Panc1 (cell line): Measurements from ENCODE around the gene NT5C. TPM values are rescaled to one million over a fixed set of nuclear protein-coding genes. Genes with fewer than 3 reads are reported as not detected.

ENCODE experiments used
- ATAC-seq: fragments of 200-7000 bp; cut with Tn5 transposase; 2 replicates; pipeline ENCODE4 v1.9.1; 2020; ENCODE audit warnings: mild to moderate bottlenecking, moderate library complexity
- BruUV-seq: library from RNA; stranded (reverse); fragments of 400-500 nt; replicated peaks from 2 replicates; lab custom pipeline; 2021; lab: Mats Ljungman, UMichigan
- CTCF ChIA-PET: fragments of 300-600 bp; sonication (Branson Sonifier 250); formaldehyde crosslinking; loops from one replicate; lab custom pipeline; 2022; ENCODE audit warnings: antibody characterized with exemption; lab: Charles Lee
- POLR2A ChIA-PET: fragments of 300-600 bp; sonication (Branson Sonifier 250); formaldehyde crosslinking; loops from one replicate; lab custom pipeline; 2022; ENCODE audit warnings: antibody characterized with exemption; lab: Charles Lee
- DNase-seq: peaks from one replicate; pipeline ENCODE4 v3.0.0-alpha.2; 2010; ENCODE audit warnings: low read depth, low spot score
- H3K27ac ChIP-seq: 2 replicates; pipeline ENCODE4 v1.5.1; 2011; ENCODE audit warnings: mild to moderate bottlenecking, low read length, inconsistent platforms
- H3K27me3 ChIP-seq: fragments of 200-500 bp; sonication (Bioruptor generic); 2 replicates; pipeline ENCODE4 v1.6.0; 2014; ENCODE audit warnings: low read length, inconsistent platforms; ENCODE audit not compliant: control insufficient read depth, insufficient read depth
- H3K36me3 ChIP-seq: fragments of 200-500 bp; sonication (Bioruptor generic); 2 replicates; pipeline ENCODE4 v1.5.1; 2014; ENCODE audit warnings: inconsistent platforms, mild to moderate bottlenecking, low read length, moderate library complexity; ENCODE audit not compliant: control insufficient read depth, insufficient read depth
- H3K4me1 ChIP-seq: 2 replicates; pipeline ENCODE4 v1.5.1; 2011; ENCODE audit warnings: inconsistent platforms, mild to moderate bottlenecking, low read length, moderate library complexity; ENCODE audit not compliant: control insufficient read depth, insufficient read depth
- H3K4me3 ChIP-seq, 2 experiments: 2 replicates each; pipeline ENCODE4 v1.5.1; 2011 to 2012; ENCODE audit warnings: low read depth in 2 of 2, low read length in 2 of 2, mild to moderate bottlenecking in 2 of 2, inconsistent platforms in 1 of 2, moderate library complexity in 1 of 2
- H3K9me3 ChIP-seq: fragments of 200-500 bp; sonication (Bioruptor generic); 2 replicates; pipeline ENCODE4 v1.5.1; 2014; ENCODE audit warnings: low read depth, mild to moderate bottlenecking, inconsistent platforms, low read length, moderate library complexity; ENCODE audit not compliant: control insufficient read depth, insufficient read depth
- POLR2AphosphoS5 ChIP-seq: IDR thresholded peaks from 2 replicates; pipeline ENCODE4 v1.6.1; 2012; ENCODE audit warnings: mild to moderate bottlenecking, low read depth, low read length, moderate library complexity
- REST ChIP-seq, 2 experiments: IDR thresholded peaks; 2 replicates each; pipeline ENCODE4 v1.6.1; 2011 to 2012; ENCODE audit warnings: low read depth in 2 of 2, control low read depth in 1 of 2, low read length in 1 of 2, mild to moderate bottlenecking in 1 of 2, moderate library complexity in 1 of 2; ENCODE audit not compliant: insufficient read depth in 1 of 2
- SIN3A ChIP-seq: IDR thresholded peaks from 2 replicates; pipeline ENCODE4 v1.6.1; 2012; ENCODE audit warnings: low read depth, mild to moderate bottlenecking, low read length, moderate library complexity, borderline replicate concordance; ENCODE audit not compliant: insufficient read depth
- TCF7L2 ChIP-seq: IDR thresholded peaks from 2 replicates; pipeline ENCODE4 v1.6.1; 2011; ENCODE audit warnings: mild to moderate bottlenecking, low read depth, low read length, inconsistent platforms
- in situ Hi-C: cut with HindIII; loops from 2 replicates; pipeline ENCODE4 v1.10.0; 2016; ENCODE audit warnings: low sequenced_read_pairs, low pct_unique_long_range_greater_than_20kb
- intact Hi-C: fragments of 100-400 bp; cut with micrococcal nuclease; formaldehyde crosslinking; loops from one replicate; pipeline ENCODE4 v1.10.0; 2022; ENCODE audit not compliant: unreplicated experiment
- total RNA-seq: library from RNA; stranded (reverse); gene quantifications from one replicate; pipeline ENCODE4 v1.2.1, GENCODE V29; 2021; ENCODE audit not compliant: unreplicated experiment
- TF ChIP-seq, protein P1 (sequence below): fragments of 450-650 bp; IDR thresholded peaks from 2 replicates; pipeline ENCODE4 v1.5.1; 2017; ENCODE audit warnings: mild to moderate bottlenecking

The NT5C gene
- total RNA-seq, 1 experiment from 2014 or later, result 63.4 TPM

- BruUV-seq, result TSS peak; percentile 84
- Histone ChIP-seq H3K4me3 (peak overlapping the region; percentile 72 to 83), H3K27me3 (no peaks in the 10 kb centered on the region), H3K9me3 (no peaks in the 10 kb centered on the region), H3K27ac (peak overlapping the region; percentile 93), H3K4me1 (peaks cover 25% of the 10 kb centered on the region), H3K36me3 (peaks cover 3% of the 10 kb centered on the region; the same call in 1 of the 2 replicates)
- DNase-seq (no peak), ATAC-seq (peak; percentile 65)
- intact Hi-C loops (no loop called here), in situ Hi-C loops (no loop called here)
- CTCF ChIA-PET, result interaction anchor here (0.6 to 2.8 kb wide), 4 partner anchors 17 to 61 kb away, joined by 4 to 12 read pairs (median 4); no protein-coding TSS in a partner anchor
- POLR2A ChIA-PET, result interaction anchor here (0.6 to 0.7 kb wide), 3 partner anchors 14 to 292 kb away, joined by 3 to 5 read pairs (median 5); no protein-coding TSS in a partner anchor
- TF ChIP-seq TCF7L2 (no peak), POLR2AphosphoS5 (peak; percentile 2; the same call in 1 of the 2 replicates), SIN3A (peak; percentile 36; the same call in 1 of the 2 replicates), REST (IDR thresholded peaks at IDR 0.05; ENCODE audit: insufficient read depth in 1 of 2, low read depth in 2 of 2, low read length in 1 of 2) (no peak)
- TF ChIP-seq, protein P1, sequence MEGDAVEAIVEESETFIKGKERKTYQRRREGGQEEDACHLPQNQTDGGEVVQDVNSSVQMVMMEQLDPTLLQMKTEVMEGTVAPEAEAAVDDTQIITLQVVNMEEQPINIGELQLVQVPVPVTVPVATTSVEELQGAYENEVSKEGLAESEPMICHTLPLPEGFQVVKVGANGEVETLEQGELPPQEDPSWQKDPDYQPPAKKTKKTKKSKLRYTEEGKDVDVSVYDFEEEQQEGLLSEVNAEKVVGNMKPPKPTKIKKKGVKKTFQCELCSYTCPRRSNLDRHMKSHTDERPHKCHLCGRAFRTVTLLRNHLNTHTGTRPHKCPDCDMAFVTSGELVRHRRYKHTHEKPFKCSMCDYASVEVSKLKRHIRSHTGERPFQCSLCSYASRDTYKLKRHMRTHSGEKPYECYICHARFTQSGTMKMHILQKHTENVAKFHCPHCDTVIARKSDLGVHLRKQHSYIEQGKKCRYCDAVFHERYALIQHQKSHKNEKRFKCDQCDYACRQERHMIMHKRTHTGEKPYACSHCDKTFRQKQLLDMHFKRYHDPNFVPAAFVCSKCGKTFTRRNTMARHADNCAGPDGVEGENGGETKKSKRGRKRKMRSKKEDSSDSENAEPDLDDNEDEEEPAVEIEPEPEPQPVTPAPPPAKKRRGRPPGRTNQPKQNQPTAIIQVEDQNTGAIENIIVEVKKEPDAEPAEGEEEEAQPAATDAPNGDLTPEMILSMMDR, result peak; percentile 67
Measured at GRCh38 chr17:75130632-75131277, 787 bp downstream of the NT5C start.

GRCh38 chr17:75130059-75130631 lies 1.4 kb downstream of the NT5C start:
- POLR2A ChIA-PET, result interaction anchor here (0.6 kb wide), 3 partner anchors 66 to 292 kb away, joined by 5 to 8 read pairs (median 5); no protein-coding TSS in a partner anchor

More at GRCh38 chr17:75130059-75130631, 1.4 kb downstream of the NT5C start:
- DNase-seq (no peak), ATAC-seq (no peak)
- BruUV-seq, result no TSS peak
- Histone ChIP-seq H3K4me3 (peak overlapping the region; percentile 72 to 83), H3K4me1 (peaks cover 27% of the 10 kb centered on the region), H3K27me3 (no peaks in the 10 kb centered on the region), H3K27ac (peak overlapping the region; percentile 93), H3K9me3 (no peaks in the 10 kb centered on the region), H3K36me3 (peaks cover 3% of the 10 kb centered on the region; the same call in 1 of the 2 replicates)
- intact Hi-C loops (no loop called here), in situ Hi-C loops (no loop called here)
- CTCF ChIA-PET, result interaction anchor here (1.4 to 2.8 kb wide), 2 partner anchors 16 to 19 kb away, joined by 5 to 12 read pairs; no protein-coding TSS in a partner anchor
- TF ChIP-seq REST (IDR thresholded peaks at IDR 0.05; ENCODE audit: insufficient read depth in 1 of 2, low read depth in 2 of 2, low read length in 1 of 2) (no peak), SIN3A (no peak), POLR2AphosphoS5 (no peak; the same call in 1 of the 2 replicates), TCF7L2 (no peak)
- TF ChIP-seq, protein P1, result no peak
